ENCODE data around the gene SMG6.
"Not testable (repeated sequence)": the region's sequence is repeated elsewhere in the genome, so short reads cannot be mapped to it uniquely, and the experiment has no call there.

Gene SMG6

DNA sequence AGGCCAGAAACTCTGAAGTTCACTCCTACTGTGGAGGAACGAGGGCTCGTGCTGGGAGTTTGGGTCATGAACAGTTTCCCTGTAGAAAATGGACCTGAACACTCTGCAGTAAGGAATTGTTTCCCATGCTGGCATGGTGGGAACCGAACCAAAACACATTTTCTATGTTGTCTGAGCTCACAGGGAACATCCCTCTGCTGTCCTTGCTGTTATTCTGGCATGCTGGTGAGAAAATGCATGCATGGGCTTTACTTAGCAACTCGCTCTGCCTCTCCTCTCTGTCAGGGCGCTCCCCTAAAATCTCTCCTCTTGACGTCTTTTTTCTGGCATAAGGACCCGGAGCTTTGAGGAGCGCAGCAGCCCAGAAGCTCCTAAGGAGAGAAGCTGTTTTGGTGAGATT, 283.9 kb downstream of the SMG6 start:
- no peak for DNase-seq

DNA sequence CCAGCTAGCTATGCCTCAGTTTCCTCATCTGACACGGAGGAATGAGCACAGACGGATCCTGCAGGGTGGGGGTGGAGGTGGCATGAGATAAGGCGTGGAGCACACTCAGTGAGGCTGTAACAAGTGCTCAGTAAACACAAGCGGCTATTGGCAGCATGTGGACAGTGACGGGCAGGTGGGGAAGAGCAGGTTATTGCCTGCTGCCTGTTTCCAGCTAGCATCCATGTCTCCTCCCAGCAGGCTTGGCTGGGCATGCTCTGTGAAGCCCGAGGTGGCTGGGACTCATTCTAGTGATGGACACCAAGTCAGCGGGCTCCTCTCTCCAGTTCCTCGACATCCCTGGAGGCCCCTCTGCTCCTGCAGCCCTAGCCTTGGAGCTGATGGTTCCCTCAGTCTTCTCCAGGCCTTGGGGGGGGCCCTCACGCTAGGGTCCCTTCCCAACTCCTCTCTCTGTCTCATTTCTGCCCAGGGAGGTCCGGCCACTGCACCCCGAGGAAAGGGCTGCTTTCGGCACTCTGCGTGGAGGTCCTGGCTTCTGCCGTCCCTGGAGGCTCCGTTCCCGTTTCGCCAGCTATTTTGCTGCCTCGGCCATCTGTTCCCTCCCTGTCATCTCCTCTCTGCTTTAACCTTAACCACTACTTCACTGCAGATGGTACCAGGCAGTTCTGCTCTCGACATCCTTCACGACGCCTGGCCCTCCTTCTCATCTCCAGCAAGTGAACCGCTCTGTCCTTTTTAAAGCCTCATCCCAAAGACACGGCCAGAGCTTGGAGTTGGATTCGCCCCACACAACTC, 284.7 kb downstream of the SMG6 start:
- DNase-seq: no peak

GRCh38 chr17:2017274-2017941, 286.2 kb downstream of the SMG6 start:
- no peak for DNase-seq

- DNase-seq: no peak
These were observed 287.1 kb downstream of the SMG6 start for GRCh38 chr17:2016494-2016893.

DNA sequence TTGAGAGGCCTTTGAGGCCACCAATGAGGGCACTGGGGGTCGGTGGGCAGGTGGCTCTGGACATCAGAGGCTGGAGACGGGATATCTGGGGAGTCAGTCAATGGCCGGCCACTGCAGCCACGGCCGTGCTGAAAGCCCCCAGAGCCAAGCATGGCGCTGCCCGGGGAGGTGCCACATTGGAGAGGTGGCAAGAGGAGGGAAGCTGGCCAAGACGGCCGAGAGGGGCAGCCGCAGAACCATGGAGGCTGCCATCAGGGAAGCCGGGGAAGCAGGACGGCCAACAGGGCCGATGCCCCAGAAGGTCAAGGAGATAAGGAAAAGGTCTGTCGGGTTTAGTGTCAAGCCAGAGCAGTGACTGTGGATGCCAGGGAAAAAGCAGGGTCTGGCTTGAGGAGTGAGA, 288.3 kb downstream of the SMG6 start:
- DNase-seq: no peak

DNA sequence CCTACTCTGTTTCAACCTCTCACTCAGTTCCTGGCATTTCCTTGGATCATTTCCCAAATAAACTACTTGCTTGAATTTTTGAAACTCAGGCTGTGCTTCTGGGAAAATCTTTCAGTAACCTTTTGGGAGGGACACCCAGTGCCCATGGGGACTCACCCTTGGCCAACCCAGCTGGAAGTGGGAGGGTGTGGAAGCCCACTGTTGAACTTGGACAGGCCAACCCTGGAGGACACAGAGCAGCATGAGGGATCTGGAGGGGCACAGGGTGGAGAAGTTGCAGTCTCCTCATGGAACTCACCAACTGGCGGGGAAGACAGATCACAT, 289.6 kb downstream of the SMG6 start:
- DNase-seq: no peak

DNA sequence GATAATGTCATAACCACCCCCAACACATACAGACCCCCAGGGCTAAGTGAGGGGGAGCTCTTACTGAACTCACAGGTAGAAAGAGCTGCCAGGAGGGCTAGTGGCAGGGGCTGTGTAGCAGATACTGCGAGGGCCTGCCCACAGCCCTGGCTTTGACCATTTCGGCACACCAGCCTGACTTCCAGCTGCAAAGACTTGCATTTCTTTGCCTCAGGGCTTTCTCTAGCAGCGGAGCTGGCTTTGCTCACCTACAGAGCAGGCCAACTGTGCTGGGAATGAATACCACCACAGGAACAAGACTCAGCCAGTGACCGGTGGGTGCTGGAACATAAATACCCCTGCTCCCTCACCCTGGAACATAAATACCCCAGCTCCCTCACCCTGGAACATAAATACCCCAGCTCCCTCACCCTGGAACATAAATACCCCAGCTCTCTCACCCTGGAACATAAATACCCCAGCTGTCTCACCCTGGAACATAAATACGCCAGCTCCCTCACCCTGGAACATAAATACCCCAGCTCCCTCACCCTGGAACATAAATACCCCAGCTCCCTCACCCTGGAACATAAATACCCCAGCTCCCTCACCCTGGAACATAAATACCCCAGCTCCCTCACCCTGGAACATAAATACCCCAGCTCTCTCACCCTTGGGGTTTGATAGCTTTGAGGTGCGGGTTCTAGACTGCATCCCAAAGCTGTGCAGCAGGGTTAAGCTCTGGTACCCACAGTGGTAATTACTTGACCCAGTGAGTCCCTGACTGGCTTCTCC, 290.2 kb downstream of the SMG6 start:
- not testable (repeated sequence) for DNase-seq

GRCh38 chr17:2012499-2012898, 291.1 kb downstream of the SMG6 start:
- no peak for DNase-seq

DNA sequence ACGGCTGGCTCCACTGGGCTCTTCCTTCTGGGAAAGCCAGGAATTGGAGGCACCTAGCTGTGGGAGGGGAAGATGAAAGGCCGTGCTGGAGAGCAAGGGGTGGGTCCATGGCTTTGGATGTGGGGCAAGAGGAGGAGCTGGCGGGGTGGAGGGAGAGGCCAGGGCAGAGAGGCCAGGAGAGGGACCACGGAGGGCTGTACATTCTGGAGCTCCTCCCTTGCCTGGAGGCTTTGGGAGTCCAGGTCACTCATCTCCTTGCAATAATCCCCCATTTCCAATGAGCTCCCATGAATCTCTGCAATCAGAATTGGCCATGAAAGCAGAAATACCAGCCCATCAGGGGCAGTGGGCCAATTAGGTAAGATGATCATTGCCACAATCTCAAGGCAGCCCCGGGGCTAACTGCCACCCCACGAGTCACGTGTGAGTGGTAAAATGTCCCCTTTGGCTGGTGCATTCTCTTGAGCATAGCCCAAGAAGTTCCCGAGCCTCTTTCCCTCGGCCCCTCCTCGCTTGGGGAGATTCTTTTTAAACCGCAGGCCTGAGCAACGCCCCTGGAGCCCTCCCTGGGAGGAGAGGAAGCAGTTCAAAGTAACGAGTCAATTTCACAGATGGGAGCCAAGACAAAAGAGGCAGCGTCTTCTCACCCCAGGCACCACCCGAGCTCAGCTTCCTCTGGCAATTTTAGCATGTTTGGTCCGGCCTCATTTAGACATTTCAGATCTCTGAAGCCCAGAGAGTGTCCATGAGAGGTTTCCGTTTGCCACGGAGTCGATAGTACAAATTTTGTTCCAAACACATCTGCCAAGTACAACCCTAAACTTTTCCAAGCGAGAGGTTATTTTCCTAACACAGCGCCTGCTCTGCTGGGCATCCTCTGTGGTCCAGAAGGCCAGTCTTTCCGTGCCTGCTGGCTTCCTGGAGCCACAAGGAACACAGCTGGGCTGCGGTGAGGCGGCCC, 291.9 kb downstream of the SMG6 start:
- no peak for DNase-seq
